HG03196 (cell line): Measurements from ENCODE around the gene LRRC45.

Experiments used
- ATAC-seq: cut with Tn5 transposase; IDR thresholded peaks from one replicate; pipeline ENCODE4 v1.9.1; 2021; ENCODE audit not compliant: unreplicated experiment

LRRC45 gene

DNA sequence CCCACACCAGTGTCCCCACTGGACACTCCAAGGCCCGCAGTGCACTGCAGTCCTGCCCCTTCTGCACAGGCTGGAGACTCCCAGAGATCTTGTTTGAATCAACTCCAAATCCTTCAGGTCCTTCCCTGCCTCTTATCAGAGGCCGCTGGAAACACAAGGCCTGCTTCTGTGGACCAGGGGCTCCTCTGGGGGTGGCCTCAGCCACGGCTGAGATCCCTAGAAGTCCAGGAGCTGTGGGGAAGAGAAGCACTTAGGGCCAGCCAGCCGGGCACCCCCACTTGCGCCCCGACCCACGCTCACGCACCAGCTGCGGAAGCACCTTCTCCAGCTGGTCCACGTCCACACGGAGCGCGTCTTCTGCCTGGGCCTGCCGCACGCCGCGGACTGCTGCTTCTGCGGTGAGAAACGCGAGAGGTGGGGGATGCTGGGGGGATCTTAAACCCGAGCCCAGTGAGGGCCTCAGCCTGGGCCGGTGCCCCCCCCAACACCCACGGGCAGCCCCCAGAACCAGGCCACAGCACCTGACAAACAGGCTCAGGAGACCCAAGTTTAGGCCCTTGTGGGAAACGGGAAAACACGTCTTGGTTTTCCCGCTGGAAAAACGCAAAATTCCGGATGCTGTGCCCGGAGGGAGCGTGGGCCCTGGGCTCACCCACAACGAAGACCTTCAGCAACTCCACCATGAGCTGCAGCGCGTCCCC, 4.0 kb upstream of the LRRC45 start:
- ATAC-seq = no peak

DNA sequence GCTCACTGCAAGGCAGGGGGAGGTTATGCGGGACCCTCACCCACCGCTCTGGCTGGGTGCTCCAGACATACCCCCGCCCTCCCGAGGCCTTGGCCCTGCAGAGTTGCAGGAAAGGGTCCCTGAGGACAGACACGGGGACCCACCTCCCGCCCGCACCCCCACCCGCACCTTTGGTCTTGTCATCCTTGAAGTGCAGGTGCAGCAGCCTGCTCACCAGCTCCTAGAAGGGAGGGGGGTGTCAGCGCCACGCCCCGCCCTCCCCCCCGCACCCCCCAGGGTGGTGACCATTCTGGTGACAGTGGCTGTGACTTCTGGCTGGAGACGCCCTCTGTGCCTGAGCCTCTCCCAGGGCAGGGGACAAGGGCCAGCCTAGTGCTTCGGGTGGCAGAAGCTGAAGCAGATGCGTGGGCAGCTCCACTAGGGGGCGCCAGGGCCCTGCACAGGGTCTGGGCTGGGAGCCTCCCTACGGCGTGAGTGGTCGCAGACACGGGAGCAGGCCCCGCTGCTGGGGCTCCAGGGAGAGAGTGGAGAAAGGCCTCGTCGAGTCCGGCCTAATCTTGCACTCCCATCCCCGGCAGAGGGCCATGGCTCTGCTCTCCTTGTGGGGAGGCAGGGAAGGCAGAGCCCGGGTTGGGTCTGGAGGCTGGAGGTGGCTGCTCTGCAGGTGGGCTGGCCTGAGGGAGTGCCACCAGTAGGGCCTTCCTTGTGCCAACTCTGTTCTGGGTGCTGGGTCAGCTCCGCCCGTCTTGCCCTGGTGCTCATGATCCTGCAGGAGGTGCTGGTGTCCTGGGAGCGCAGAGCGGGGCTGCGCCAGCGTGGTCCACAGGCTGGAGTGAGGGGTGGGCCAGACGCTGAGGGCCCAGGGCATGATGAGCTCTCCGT, 3.2 kb upstream of the LRRC45 start:
- no peak for ATAC-seq

DNA sequence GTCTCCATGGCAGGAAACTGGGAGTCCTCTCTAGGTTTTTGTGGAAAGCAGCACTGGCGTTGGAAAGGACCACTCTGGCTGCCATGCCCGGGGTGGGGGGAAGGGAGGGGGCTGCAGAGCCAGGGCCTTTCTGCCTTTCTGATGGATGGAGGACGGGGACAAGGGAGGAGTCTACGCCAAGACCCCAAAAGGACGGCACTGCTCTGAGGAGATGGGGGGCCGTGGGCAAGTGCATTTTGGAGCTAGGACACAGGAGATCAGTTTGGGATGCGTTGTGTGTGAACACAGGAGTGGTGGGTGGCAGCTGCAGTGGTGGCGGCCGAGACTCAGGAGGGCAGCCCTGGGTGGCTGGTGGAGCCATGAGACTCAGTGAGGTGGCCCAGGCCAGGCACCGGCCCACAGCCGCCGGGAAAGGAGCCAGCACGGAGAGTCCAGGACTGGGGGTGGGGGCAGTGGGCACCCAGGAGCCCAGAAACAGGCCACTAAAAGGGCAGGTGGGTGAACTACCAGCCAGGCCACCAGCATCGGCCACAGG, 2.5 kb upstream of the LRRC45 start:
- ATAC-seq = no peak

DNA sequence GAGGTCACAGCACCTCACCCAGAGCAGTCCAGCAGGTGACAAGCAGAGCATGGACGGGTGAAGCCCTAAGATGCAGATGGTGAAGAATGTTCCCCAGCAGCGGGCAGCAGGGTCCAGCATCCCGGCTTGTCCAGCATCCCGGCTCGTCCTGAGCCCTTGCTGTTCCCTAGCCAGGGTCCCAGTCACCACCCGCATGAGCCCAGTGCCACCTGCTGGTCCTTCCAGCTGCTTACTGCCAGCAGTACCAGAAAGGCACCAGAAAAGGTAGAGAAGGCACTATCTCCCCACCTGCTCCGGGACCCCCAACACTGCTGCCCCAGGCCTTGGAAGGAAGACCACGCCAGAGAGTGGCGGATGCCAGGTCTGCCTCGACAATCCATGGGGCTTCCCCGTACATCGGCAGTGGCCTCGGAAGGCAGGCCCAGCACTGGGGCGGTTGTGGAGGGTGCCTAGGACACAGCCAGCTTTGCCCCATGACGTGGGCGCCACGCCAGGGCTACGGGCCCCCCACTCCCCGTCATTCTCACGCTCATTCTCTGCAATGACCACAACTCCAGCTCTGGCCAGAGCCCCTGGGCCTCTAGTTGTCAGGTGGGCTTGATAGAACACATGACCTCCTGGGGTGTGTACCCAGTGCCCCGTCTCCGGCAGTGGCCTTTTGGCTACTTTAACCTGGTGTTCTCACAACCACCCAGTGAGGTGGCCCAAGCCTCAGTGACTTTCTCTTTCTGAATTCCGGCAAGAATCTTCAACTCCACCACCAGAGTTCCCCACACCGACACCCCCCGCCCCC, 1.8 kb upstream of the LRRC45 start:
- no peak for ATAC-seq

DNA sequence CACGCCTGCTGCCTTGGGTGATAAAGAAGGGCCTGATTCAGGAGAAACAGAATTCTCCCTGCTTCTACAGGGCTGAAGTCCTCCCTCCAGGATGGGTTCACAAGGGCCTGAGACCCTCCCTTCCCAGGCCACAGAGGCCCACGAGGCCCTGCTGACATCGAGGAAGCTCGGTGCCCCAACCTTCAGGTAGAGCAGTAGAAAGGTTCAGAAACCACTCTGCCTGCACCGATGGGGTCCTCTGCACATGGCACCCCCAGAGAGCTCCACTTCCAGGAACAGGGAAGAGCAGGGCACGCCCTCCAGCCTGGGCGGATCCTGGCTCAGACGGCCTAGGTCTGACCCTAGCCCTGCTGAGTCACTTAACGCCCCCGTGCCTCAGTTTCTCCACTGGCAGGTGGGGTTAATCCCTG, 1.2 kb upstream of the LRRC45 start:
- ATAC-seq = no peak

DNA sequence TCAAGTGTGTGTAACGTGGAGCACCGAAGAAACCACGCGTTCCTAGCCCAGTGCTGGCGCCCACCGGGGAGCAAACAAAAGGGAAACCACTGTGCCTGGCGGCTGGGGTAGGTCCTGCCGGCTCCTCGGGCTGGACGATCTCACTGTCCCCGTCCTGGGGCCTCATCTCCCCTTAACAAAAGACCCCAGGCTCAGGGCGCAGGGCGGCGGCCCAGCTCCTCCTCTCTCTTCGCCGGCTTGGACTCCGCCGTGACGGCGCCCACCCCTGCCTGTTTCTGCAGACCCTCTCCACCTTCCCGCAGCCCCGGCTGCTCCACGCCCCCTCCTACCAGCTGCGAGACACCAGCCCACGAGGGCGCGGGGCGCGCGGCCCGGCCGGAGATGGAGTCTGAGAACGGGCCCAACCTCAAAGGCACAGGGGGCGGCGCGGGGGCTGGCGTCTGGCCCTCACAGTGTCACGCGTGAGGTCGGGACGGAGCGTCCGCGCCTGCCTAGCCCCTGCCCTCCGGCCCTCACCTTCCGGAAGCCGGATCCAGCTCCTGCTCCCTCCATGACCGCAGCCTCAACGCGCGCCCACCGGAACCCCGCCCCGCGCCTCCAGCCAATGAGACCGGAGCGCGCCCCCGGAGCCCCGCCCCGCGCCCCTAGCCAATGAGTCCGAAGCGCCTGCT, 660 bp upstream of the LRRC45 start, which contains the start of gene CENPX:
Gene CENPX, minus strand, starts transcription at position 569 of the 671 bp plus-strand sequence. Its CDS starts 17 bp downstream, at position 552.
- ATAC-seq = peak; percentile 10

DNA sequence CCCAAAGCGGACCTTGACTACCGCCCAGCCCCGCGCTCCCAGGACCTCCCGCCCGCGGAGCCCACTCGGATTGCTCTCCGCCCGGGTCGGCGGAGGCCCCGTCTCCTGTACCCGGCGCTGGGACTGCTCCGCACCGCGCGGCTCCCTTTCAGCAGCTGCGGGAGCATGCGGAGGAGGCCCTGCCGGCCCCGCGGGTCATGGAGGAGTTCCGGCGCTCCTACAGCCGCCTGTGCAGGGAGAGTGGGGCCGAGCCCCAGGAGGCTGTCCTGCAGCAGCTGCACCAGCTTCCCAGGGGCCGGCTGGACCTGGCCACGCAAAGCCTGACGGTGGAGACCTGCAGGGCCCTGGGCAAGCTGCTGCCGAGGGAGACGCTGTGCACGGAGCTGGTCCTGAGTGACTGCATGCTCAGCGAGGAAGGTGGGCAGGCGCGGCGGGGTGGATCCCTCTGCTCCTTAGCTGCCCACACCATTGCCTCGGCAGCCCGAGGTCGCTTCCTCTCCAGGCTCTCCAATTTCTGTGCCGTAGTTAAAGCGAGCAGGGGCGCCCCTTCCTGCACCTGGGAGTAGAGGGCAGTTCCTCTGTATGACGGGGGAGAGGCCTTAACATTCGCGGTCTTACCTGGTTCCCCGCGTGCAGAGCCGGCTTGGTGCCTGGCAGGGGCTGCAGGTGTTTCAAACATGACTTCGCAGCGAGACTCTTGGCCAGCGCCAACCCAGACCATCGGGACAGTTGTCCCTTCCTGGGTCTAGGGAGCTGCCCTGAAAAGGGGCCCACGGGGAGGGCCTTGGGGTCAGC, 539 bp downstream of the LRRC45 start:
- peak; percentile 0 for ATAC-seq

DNA sequence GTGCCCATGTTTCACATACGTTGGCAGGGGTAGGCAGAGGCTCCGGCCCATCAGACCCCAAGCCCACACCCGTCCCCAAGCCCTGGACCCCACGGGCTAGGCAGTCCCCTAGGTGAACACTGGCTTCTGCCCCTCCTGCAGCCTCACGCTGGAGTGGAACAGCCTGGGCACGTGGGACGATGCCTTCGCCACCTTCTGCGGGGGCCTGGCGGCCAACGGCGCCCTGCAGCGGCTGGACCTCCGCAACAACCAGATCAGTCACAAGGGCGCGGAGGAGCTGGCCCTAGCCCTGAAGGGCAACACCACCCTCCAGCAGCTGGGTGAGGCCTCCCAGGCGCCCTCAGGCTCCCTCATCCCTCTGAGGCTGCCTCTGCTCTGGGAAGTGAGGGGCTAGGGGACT, 1.8 kb downstream of the LRRC45 start:
- no peak for ATAC-seq

DNA sequence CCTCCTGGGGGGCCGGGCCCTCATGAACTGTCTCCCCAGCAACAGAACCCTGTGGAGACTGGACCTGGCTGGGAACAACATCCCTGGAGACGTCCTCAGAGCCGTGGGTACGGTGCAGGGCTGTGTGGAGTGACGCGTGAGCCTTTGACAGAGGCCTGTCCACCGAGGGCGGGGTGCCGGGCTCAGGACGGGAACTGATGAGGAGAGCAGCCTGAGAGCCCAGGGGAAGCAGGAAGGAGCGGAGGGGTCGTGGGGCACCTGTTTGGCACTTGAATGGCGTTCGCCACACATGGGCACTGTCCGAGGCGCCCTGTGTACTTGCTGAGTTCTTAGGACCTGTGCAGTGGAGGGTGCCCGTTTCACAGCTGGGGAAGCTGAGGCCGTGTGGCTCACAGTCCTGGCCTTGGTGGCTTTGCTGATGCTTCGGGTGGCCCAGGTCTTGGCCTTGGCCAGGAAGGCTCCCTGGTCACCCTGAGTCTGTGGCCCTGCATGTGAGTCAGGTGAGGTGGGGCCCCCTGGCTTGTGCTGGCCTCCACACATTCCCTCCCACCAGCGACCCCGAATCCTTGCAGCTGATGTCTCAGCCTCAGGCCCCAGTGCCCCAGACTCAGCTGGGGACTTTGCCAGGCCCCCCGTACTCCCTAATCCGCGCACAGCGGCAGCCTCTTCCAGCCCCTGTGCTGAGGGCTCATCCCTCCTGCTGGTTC, 2.4 kb downstream of the LRRC45 start:
- no peak for ATAC-seq

DNA sequence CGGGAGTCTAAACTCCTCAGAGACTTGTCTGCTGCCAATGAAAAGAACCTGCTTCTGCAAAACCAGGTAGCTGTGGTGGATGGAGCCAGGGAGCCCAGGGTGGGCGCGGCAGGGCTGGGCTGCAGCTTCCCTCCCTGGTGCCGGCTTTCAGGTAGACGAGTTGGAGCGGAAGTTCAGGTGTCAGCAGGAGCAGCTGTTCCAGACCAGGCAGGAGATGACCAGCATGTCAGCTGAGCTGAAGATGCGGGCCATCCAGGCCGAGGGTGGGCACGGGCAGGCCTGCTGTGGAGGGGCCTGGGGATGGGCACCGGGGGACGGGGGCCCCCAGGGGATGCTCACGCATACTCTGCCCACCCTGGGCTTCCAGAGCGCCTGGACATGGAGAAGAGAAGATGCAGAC, 5.1 kb downstream of the LRRC45 start:
- no peak for ATAC-seq

DNA sequence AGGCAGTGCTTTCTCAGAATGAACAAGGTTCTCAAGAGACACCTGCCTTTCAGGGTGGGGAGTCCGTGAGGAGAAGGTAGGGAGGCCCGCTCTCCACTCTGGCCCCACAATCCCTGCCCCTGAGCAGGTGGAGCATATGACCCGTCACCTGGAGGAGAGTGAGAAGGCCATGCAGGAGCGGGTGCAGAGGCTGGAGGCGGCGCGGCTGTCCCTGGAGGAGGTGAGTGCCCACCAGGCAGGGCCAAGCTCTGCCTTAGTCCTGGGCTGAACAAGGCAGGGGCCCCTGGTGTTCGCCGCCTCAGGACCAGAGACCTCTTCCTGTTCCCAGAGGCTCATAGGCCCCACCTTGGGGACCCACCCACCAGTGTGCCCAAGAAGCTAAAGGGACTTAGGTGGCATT, 5.9 kb downstream of the LRRC45 start:
- no peak for ATAC-seq

DNA sequence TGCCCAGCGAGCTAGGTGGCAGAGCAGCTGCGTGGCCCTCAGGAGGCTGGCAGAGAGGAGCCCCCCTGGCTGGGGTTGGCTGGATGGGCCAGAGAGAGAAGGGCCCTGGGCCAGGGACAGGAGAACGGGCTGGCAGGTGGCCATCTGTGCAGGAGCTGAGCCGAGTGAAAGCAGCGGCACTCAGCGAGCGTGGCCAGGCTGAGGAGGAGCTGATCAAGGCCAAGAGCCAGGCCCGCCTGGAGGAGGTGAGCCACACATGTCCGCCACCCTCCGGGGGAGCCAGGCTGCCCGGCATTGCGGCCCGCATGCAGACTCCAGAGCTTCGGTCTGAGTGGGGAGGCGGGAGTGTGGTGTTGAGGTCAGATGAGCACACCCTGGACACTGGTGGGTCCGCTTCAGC, 6.3 kb downstream of the LRRC45 start:
- ATAC-seq = no peak

DNA sequence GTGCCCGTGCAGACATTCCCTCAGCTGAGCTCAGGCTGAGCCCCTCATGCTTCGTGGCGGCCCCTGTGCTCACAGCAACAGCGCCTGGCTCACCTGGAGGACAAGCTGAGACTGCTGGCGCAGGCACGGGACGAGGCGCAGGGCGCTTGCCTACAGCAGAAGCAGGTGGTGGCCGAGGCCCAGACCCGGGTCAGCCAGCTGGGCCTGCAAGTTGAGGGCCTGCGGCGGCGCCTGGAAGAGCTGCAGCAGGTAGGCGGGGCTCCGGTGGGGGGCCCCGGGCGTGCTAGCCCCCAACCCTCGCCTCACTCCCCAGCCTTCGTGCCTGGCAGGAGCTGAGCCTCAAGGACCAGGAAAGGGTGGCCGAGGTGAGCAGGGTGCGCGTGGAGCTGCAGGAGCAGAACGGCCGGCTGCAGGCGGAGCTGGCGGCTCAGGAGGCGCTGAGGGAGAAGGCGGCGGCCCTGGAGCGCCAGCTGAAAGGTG, 6.9 kb downstream of the LRRC45 start:
- ATAC-seq = no peak

DNA sequence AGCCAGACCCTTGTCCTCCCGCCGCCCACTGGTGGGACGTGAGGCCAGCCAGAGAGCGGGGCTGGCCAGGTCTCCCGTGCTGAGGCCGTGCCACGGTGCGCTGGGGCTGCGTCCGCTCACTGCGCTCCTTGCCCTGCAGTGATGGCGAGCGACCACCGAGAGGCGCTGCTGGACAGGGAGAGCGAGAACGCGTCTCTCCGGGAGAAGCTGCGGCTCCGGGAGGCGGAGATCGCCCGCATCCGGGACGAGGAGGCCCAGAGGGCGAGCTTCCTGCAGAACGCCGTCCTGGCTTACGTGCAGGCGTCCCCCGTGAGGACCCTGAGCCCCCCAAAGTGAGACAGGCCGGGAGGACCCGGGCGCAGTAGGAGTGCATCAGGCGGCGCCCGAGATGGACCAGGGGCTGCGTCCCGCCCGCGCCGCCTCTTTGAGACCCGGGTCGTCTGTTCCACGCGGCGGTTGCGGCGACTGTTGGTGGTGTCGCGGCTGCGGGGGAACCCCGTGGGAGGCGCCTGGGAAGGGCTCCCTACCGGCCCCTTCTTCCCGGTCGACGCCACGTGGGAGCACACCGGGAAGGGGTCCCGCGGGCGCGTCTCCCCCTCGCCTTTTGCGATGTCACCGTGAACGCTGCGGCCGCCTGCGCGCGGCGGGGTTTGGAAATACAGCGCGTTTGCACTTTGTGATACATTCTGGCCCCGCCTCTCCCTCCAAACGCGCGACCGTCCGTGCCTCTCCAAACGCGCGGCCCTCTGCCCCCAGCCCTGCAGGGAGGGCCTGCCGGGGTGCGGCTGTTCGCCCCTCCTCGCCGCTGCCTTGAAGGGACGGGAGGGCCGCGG, 7.6 kb downstream of the LRRC45 start:
- no peak for ATAC-seq

DNA sequence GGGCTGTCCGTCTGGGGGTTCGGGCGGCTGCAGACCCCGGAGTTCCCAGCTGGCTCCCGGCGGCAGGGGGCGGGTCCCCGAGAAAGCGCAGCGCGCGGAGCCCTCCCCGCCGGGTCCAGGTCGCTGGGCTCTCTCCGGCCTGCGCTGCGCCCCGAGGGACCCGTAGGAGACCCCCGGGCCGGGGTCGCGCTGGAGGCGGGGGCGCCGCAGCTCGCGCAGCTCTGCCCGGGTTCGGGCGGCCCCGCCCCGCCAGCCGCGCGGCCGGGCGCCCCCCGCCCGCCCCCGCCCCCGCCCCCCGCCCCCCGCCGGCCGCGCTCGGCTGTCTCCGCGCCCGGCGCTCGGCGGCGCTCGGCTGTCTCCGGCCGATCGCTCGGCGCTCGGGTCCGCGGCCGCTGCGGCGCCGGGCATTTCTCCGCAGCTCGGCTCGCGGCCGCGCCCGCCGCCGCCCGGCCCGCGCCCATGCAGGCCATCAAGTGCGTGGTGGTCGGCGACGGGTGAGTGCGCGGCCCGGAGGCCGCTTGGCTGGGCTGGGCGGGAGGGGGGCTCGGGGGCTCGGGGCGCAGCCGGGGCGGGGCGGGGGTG, 8.3 kb downstream of the LRRC45 start, which contains the start of gene RAC3:
Gene RAC3, plus strand, starts transcription at position 376 of the 582 bp plus-strand sequence. Its CDS starts 84 bp downstream, at position 460.
- ATAC-seq = no peak

DNA sequence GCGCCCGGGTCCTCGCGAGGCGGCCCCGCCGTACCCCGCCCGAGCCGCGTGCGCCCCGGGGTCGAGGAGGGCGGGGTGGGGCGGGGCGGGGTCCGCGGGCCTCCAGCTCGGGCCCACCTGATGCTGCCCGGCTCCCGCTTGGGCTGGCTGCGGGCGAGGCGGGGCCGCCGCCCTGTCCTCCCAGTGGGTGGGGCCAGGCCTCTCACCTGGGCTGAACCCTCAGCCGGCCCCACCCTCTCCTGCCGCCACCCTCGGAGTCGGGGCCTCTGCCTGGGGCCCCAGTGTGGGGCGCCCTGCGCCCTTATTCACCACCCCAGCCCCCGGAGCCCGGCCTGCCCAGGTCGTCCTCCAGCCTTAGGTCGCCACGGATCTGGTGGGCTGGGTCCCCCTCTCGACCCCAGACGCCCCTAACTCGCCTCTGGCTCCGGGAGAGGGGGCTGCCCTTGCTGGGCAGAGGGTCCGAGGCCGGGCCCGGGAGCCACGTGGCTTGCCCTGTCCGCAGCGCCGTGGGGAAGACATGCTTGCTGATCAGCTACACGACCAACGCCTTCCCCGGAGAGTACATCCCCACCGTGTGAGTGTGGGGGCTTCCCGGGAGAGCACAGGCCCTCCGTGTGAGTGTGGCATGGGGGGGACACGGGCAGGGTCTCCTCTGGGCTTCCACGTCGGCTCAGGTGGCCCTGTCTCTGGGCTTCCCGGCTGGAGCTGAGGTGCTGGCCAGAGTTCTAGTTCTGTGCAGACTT, 9.0 kb downstream of the LRRC45 start:
- ATAC-seq = no peak
